ENCODE data around the gene ANKH. TPM values are rescaled to one million over a fixed set of nuclear protein-coding genes. Genes with fewer than 3 reads are reported as not detected.

The ANKH gene
- polyA plus RNA-seq, 1 donor (not counting 4 experiments of a cell fraction or from before 2014, with no cell fraction given) = 13.8 TPM

GRCh38 chr5:14742498-14742897, 129.1 kb downstream of the ANKH start:
- no peaks in the 10 kb centered on the region for H3K27me3 ChIP-seq (ENCODE audit: control insufficient read depth, extremely low read depth, insufficient read depth, low read length)
- TF ChIP-seq EZH2 (IDR thresholded peaks at IDR 0.05; ENCODE audit: low read length) (no peak), CTCF (optimal IDR thresholded peaks at IDR 0.05 in 1 of 3, IDR thresholded peaks at IDR 0.05 in 1 of 3, conservative IDR thresholded peaks at IDR 0.05 in 1 of 3; ENCODE audit: extremely low read depth in 1 of 3, insufficient read depth in 2 of 3, low read length in 3 of 3) (no peak)
- H2AFZ ChIP-seq (ENCODE audit: control insufficient read depth, low read length) = no peak overlapping the region
- H3K4me2 ChIP-seq (ENCODE audit: control insufficient read depth, extremely low read depth, insufficient read depth, low read depth, low read length) = no peak overlapping the region
- no peak for DNase-seq (ENCODE audit: low read depth, low spot score)
- no peaks in the 10 kb centered on the region for H3K9me3 ChIP-seq (ENCODE audit: control insufficient read depth, low read depth, low read length)
- FAIRE-seq = no peak
- dilution Hi-C loops (cut with MboI; ENCODE audit: extremely low pct_ligation_motif_present, low sequenced_read_pairs) = no loop called here
- no peak overlapping the region for H3K27ac ChIP-seq (ENCODE audit: control insufficient read depth, insufficient read depth, low read length)
- H3K4me3 ChIP-seq (ENCODE audit: control insufficient read depth in 2 of 3, extremely low read depth in 1 of 3, insufficient read depth in 2 of 3, low read depth in 1 of 3, low read length in 3 of 3) = no peak overlapping the region
- peaks cover 0 to 3% of the 10 kb centered on the region in 2 experiments for H3K36me3 ChIP-seq (ENCODE audit: control insufficient read depth in 2 of 2, extremely low read depth in 1 of 2, insufficient read depth in 2 of 2, low read length in 2 of 2)
- no peaks in the 10 kb centered on the region for H3K9me1 ChIP-seq (ENCODE audit: control insufficient read depth, extremely low read depth, insufficient read depth, low read length)
- H4K20me1 ChIP-seq (ENCODE audit: control insufficient read depth, extremely low read depth, insufficient read depth, low read length) = no peaks in the 10 kb centered on the region
- peaks cover 11% of the 10 kb centered on the region for H3K4me1 ChIP-seq (ENCODE audit: control insufficient read depth, extremely low read depth, insufficient read depth, low read length)
- no peaks in the 10 kb centered on the region for H3K79me2 ChIP-seq (ENCODE audit: control insufficient read depth, insufficient read depth, low read length)
- no peak overlapping the region for H3K9ac ChIP-seq (ENCODE audit: control insufficient read depth, extremely low read depth, insufficient read depth, low read length)

GRCh38 chr5:14741801-14742440, 129.7 kb downstream of the ANKH start:
- Histone ChIP-seq H3K9me3 (ENCODE audit: control insufficient read depth, low read depth, low read length) (no peaks in the 10 kb centered on the region), H3K4me1 (ENCODE audit: control insufficient read depth, extremely low read depth, insufficient read depth, low read length) (peaks cover 11% of the 10 kb centered on the region), H2AFZ (ENCODE audit: control insufficient read depth, low read length) (no peak overlapping the region), H3K27me3 (ENCODE audit: control insufficient read depth, extremely low read depth, insufficient read depth, low read length) (no peaks in the 10 kb centered on the region), H3K9me1 (ENCODE audit: control insufficient read depth, extremely low read depth, insufficient read depth, low read length) (no peaks in the 10 kb centered on the region), H4K20me1 (ENCODE audit: control insufficient read depth, extremely low read depth, insufficient read depth, low read length) (no peaks in the 10 kb centered on the region), H3K4me2 (ENCODE audit: control insufficient read depth, extremely low read depth, insufficient read depth, low read depth, low read length) (no peak overlapping the region), H3K27ac (ENCODE audit: control insufficient read depth, insufficient read depth, low read length) (no peak overlapping the region), H3K9ac (ENCODE audit: control insufficient read depth, extremely low read depth, insufficient read depth, low read length) (no peak overlapping the region), H3K79me2 (ENCODE audit: control insufficient read depth, insufficient read depth, low read length) (no peaks in the 10 kb centered on the region), H3K4me3 (ENCODE audit: control insufficient read depth in 2 of 3, extremely low read depth in 1 of 3, insufficient read depth in 2 of 3, low read depth in 1 of 3, low read length in 3 of 3) (no peak overlapping the region), H3K36me3 (ENCODE audit: control insufficient read depth in 2 of 2, extremely low read depth in 1 of 2, insufficient read depth in 2 of 2, low read length in 2 of 2) (peaks cover 0 to 3% of the 10 kb centered on the region in 2 experiments)
- dilution Hi-C loops (cut with MboI; ENCODE audit: extremely low pct_ligation_motif_present, low sequenced_read_pairs) = no loop called here
- TF ChIP-seq EZH2 (IDR thresholded peaks at IDR 0.05; ENCODE audit: low read length) (no peak), CTCF (optimal IDR thresholded peaks at IDR 0.05 in 1 of 3, IDR thresholded peaks at IDR 0.05 in 1 of 3, conservative IDR thresholded peaks at IDR 0.05 in 1 of 3; ENCODE audit: extremely low read depth in 1 of 3, insufficient read depth in 2 of 3, low read length in 3 of 3) (no peak)
- FAIRE-seq (no peak), DNase-seq (ENCODE audit: low read depth, low spot score) (no peak)
